GM23338 (cell line): Measurements from ENCODE around the gene TMEM187. TPM values are rescaled to one million over a fixed set of nuclear protein-coding genes. Genes with fewer than 3 reads are reported as not detected.

Experiments
- ATAC-seq: fragments of 200-7000 bp; cut with Tn5 transposase; 3 replicates; pipeline ENCODE4 v1.9.1; 2020
- DNase-seq: peaks from one replicate; pipeline ENCODE4 v3.0.0-alpha.2; 2015; ENCODE audit warnings: low spot score
- H2AFZ ChIP-seq: fragments of 200-600 bp; sonication (generic); 2 replicates; pipeline ENCODE4 v1.8.0; 2016; ENCODE audit warnings: antibody characterized with exemption, mild to moderate bottlenecking, moderate library complexity
- H3F3A ChIP-seq: fragments of 200-600 bp; sonication (generic); replicated peaks from 2 replicates; pipeline ENCODE4 v1.8.0; 2017; ENCODE audit warnings: antibody characterized with exemption, mixed run types, low read depth
- H3K27ac ChIP-seq: fragments of 200-600 bp; sonication (generic); 2 replicates; pipeline ENCODE4 v1.6.1; 2016; ENCODE audit warnings: low read depth
- H3K27me3 ChIP-seq: fragments of 200-600 bp; sonication (generic); 2 replicates; pipeline ENCODE4 v1.8.0; 2016; ENCODE audit warnings: mild to moderate bottlenecking, mixed run types, moderate library complexity; ENCODE audit not compliant: insufficient read depth
- H3K36me3 ChIP-seq: fragments of 200-600 bp; sonication (generic); 2 replicates; pipeline ENCODE4 v1.8.0; 2016; ENCODE audit warnings: mild to moderate bottlenecking; ENCODE audit not compliant: insufficient read depth
- H3K4me1 ChIP-seq: fragments of 200-600 bp; sonication (generic); 2 replicates; pipeline ENCODE4 v1.8.0; 2016; ENCODE audit warnings: mild to moderate bottlenecking, moderate library complexity; ENCODE audit not compliant: insufficient read depth
- H3K4me2 ChIP-seq: fragments of 200-600 bp; sonication (generic); 2 replicates; pipeline ENCODE4 v1.7.1; 2017; ENCODE audit warnings: mixed run types
- H3K4me3 ChIP-seq: fragments of 200-600 bp; sonication (generic); 2 replicates; pipeline ENCODE4 v1.6.1; 2016; ENCODE audit warnings: mixed run types
- H3K79me2 ChIP-seq: fragments of 200-600 bp; sonication (generic); replicated peaks from 2 replicates; pipeline ENCODE4 v1.8.0; 2017; ENCODE audit warnings: mild to moderate bottlenecking; ENCODE audit not compliant: insufficient read depth
- H3K9me2 ChIP-seq: fragments of 200-600 bp; sonication (generic); 2 replicates; pipeline ENCODE4 v1.8.0; 2017; ENCODE audit not compliant: insufficient read depth
- H4K20me1 ChIP-seq: fragments of 200-600 bp; sonication (generic); replicated peaks from 2 replicates; pipeline ENCODE4 v1.8.0; 2017; ENCODE audit warnings: mild to moderate bottlenecking; ENCODE audit not compliant: insufficient read depth
- H3K27ac Mint-ChIP-seq: 2 replicates; pipeline ENCODE4 v1.8.0; 2020; ENCODE audit warnings: inconsistent platforms, mild to moderate bottlenecking, moderate library complexity, mixed read lengths
- H3K27me3 Mint-ChIP-seq: 3 replicates; pipeline ENCODE4 v1.8.0; 2022; ENCODE audit warnings: low read depth, mild to moderate bottlenecking, moderate library complexity, mixed read lengths, inconsistent platforms; ENCODE audit not compliant: insufficient read depth, poor library complexity
- H3K36me3 Mint-ChIP-seq: 3 replicates; pipeline ENCODE4 v1.8.0; 2021; ENCODE audit warnings: low read depth, mild to moderate bottlenecking, inconsistent platforms, moderate library complexity, mixed read lengths
- H3K4me1 Mint-ChIP-seq: 3 replicates; pipeline ENCODE4 v1.8.0; 2020; ENCODE audit warnings: mild to moderate bottlenecking, inconsistent platforms, mixed read lengths
- H3K4me3 Mint-ChIP-seq: 3 replicates; pipeline ENCODE4 v1.8.0; 2021; ENCODE audit warnings: moderate library complexity, mild to moderate bottlenecking, inconsistent platforms, mixed read lengths
- H3K9me3 Mint-ChIP-seq: 3 replicates; pipeline ENCODE4 v1.8.0; 2020; ENCODE audit warnings: moderate library complexity, mild to moderate bottlenecking, inconsistent platforms, mixed read lengths
- CREB1 ChIP-seq: fragments of 250-450 bp; sonication (Bioruptor Pico); IDR thresholded peaks from 2 replicates; pipeline ENCODE4 v1.5.0; 2020; ENCODE audit warnings: low read depth, mild to moderate bottlenecking, moderate library complexity
- ETS1 ChIP-seq: IDR thresholded peaks from 2 replicates; pipeline ENCODE4 v1.6.1; 2016; ENCODE audit warnings: antibody characterized with exemption
- EZH2 ChIP-seq: fragments of 200-600 bp; sonication (generic); IDR thresholded peaks from one replicate; pipeline ENCODE4 v1.8.0; 2017; ENCODE audit warnings: antibody characterized with exemption, mild to moderate bottlenecking, low read depth; ENCODE audit not compliant: unreplicated experiment
- EZH2phosphoT487 ChIP-seq: fragments of 200-600 bp; sonication (generic); IDR thresholded peaks from one replicate; pipeline ENCODE4 v1.8.1; 2018; ENCODE audit warnings: antibody characterized with exemption; ENCODE audit not compliant: unreplicated experiment
- JUNB ChIP-seq: IDR thresholded peaks from one replicate; pipeline ENCODE4 v1.6.1; 2016; ENCODE audit warnings: antibody characterized with exemption; ENCODE audit not compliant: unreplicated experiment
- NANOG ChIP-seq: IDR thresholded peaks from 2 replicates; pipeline ENCODE4 v1.6.1; 2016; ENCODE audit warnings: antibody characterized with exemption, borderline replicate concordance
- POLR2AphosphoS5 ChIP-seq: IDR thresholded peaks from 2 replicates; pipeline ENCODE4 v1.6.1; 2016; ENCODE audit warnings: antibody characterized with exemption, low read depth
- REST ChIP-seq: IDR thresholded peaks from one replicate; pipeline ENCODE4 v1.6.1; 2018; ENCODE audit warnings: antibody characterized with exemption; ENCODE audit not compliant: unreplicated experiment
- ZNF114 ChIP-seq: fragments of 250-450 bp; sonication (Bioruptor Pico); IDR thresholded peaks from 2 replicates; pipeline ENCODE4 v1.5.0; 2020; ENCODE audit warnings: mild to moderate bottlenecking, moderate library complexity
- ZNF331 ChIP-seq: fragments of 250-450 bp; sonication (Bioruptor Pico); IDR thresholded peaks from 2 replicates; pipeline ENCODE4 v1.5.0; 2020; ENCODE audit warnings: low read depth, mild to moderate bottlenecking, moderate library complexity
- ZNF462 ChIP-seq: fragments of 250-450 bp; sonication (Bioruptor Pico); IDR thresholded peaks from 2 replicates; pipeline ENCODE4 v1.5.0; 2020; ENCODE audit warnings: mild to moderate bottlenecking, moderate library complexity
- polyA plus RNA-seq: library from polyadenylated mRNA; unstranded; fragments of >200 nt; fragmentation: Nextera tagmentation; extraction: Ambion mirVana; gene quantifications from 2 replicates; pipeline ENCODE4 v1.2.1, GENCODE V29; 2016
- total RNA-seq: library from RNA; depleted of rRNA; stranded (reverse); fragments of >200 nt; shearing (Covaris generic); gene quantifications from 2 replicates; pipeline ENCODE4 v1.2.3, GENCODE V29; 2014

Gene TMEM187
- total and polyA plus RNA-seq, 2 experiments from 2014 or later: 2.5 to 4.4 TPM

GRCh38 chrX:153944800-153945150 lies 27.8 kb upstream of the TMEM187 start (continued):
- TF ChIP-seq REST (no peak), NANOG (no peak), JUNB (no peak), ETS1 (no peak)

- H3K4me1 ChIP-seq: no peaks in the 10 kb centered on the region; the same call in 1 of the 2 replicates
- H3K27me3 ChIP-seq: no peaks in the 10 kb centered on the region
- H3K4me3 Mint-ChIP-seq: no peak overlapping the region
- no peak for ATAC-seq
- no peak overlapping the region for H3K27ac Mint-ChIP-seq
- H4K20me1 ChIP-seq: no peaks in the 10 kb centered on the region
- no peak for DNase-seq
- peaks cover 23% of the 10 kb centered on the region for H3K4me1 Mint-ChIP-seq
- no peak overlapping the region for H2AFZ ChIP-seq
- no peaks in the 10 kb centered on the region for H3K9me2 ChIP-seq
- H3K36me3 Mint-ChIP-seq: peaks cover 29% of the 10 kb centered on the region
- no peaks in the 10 kb centered on the region for H3K79me2 ChIP-seq
- H3K36me3 ChIP-seq: no peaks in the 10 kb centered on the region; the same call in 1 of the 2 replicates
- H3K4me2 ChIP-seq: no peak overlapping the region
- no peaks in the 10 kb centered on the region for H3K9me3 Mint-ChIP-seq
- H3F3A ChIP-seq: no peaks in the 10 kb centered on the region
- H3K4me3 ChIP-seq: no peak overlapping the region
- peaks cover 5% of the 10 kb centered on the region for H3K27me3 Mint-ChIP-seq
- no peak overlapping the region for H3K27ac ChIP-seq
- TF ChIP-seq EZH2phosphoT487 (no peak), JUNB (no peak), POLR2AphosphoS5 (no peak), ZNF114 (no peak), ZNF462 (CRISPR knock-in tag) (no peak), ZNF331 (CRISPR knock-in tag) (no peak), CREB1 (CRISPR knock-in tag) (no peak), EZH2 (no peak), NANOG (no peak)
These were observed 26.3 kb upstream of the TMEM187 start for GRCh38 chrX:153945956-153946943.
